HepG2 (cell line): ENCODE results near the gene RSRC2. TPM values are rescaled to one million over a fixed set of nuclear protein-coding genes. Genes with fewer than 3 reads are reported as not detected.

Experiments
- ATAC-seq: fragments of 200-7000 bp; cut with Tn5 transposase; 3 replicates; pipeline ENCODE4 v1.9.1; 2020; ENCODE audit warnings: mild to moderate bottlenecking, moderate library complexity
- BruUV-seq: library from RNA; stranded (reverse); fragments of 400-500 nt; replicated peaks from 2 replicates; lab custom pipeline; 2021; lab: Mats Ljungman, UMichigan
- CTCF ChIA-PET: fragments of 300-600 bp; formaldehyde crosslinking; extraction: SDS; loops from one replicate; lab custom pipeline; 2021; ENCODE audit warnings: low total read pairs, inconsistent platforms, low intra/inter-chr PET ratio; lab: Yijun Ruan, JAX
- POLR2A ChIA-PET: fragments of 350-600 bp; sonication (Branson Sonifier 250); formaldehyde crosslinking; loops from one replicate; lab custom pipeline; 2020; ENCODE audit warnings: antibody characterized with exemption, inconsistent platforms; lab: Yijun Ruan, JAX
- DNase-seq: peaks from one replicate; pipeline ENCODE4 v3.0.0-alpha.2; 2015; ENCODE audit warnings: low spot score
- FAIRE-seq: peaks from 3 replicates; lab custom pipeline; 2011; peaks lifted over from hg19 to GRCh38; lab: Jason Lieb, UNC
- H2AFZ ChIP-seq: one replicate; pipeline ENCODE4 v1.6.1; 2011; ENCODE audit warnings: low read length, inconsistent platforms
- H3K27ac ChIP-seq: fragments of 300-600 bp; 3 replicates; pipeline ENCODE4 v1.8.0; 2011; ENCODE audit warnings: mixed run types, mild to moderate bottlenecking, mixed read lengths, low read length, inconsistent platforms; ENCODE audit not compliant: insufficient read depth; ENCODE audit errors: extremely low read length
- H3K27me3 ChIP-seq, 2 experiments: fragments of 200-600 bp in 1 of 2; 2 replicates in 1 of 2; 3 replicates in 1 of 2; pipeline versions ENCODE4 v1.6.0 to v1.8.0; 2011; ENCODE audit warnings: low read length in 2 of 2, mild to moderate bottlenecking in 2 of 2, moderate library complexity in 2 of 2, inconsistent platforms in 1 of 2; ENCODE audit not compliant: insufficient read depth in 2 of 2, control insufficient read depth in 1 of 2
- H3K36me3 ChIP-seq, 2 experiments: fragments of 200-600 bp in 1 of 2; replicated peaks in 1 of 2; 2 replicates in 1 of 2; 3 replicates in 1 of 2; pipeline versions ENCODE4 v1.5.1 to v1.8.0; 2011; ENCODE audit warnings: low read length in 2 of 2, inconsistent platforms in 1 of 2; ENCODE audit not compliant: insufficient read depth in 2 of 2, control insufficient read depth in 1 of 2
- H3K4me1 ChIP-seq: 2 replicates; pipeline ENCODE4 v1.5.1; 2012; ENCODE audit warnings: low read length, inconsistent platforms; ENCODE audit not compliant: insufficient read depth
- H3K4me2 ChIP-seq: 2 replicates; pipeline ENCODE4 v1.6.0; 2011; ENCODE audit warnings: low read depth, low read length, inconsistent platforms
- H3K4me3 ChIP-seq, 3 experiments: fragments of 200-600 bp in 1 of 3; sonication (generic), shearing (Covaris generic) in 1 of 3; replicated peaks in 1 of 3; 2 replicates each; pipeline ENCODE4 v1.5.1; 2011 to 2016; ENCODE audit warnings: low read length in 3 of 3, inconsistent platforms in 2 of 3, low read depth in 2 of 3, mild to moderate bottlenecking in 2 of 3, control low read depth in 1 of 3, mixed read lengths in 1 of 3; ENCODE audit not compliant: insufficient read depth in 1 of 3
- H3K79me2 ChIP-seq: one replicate; pipeline ENCODE4 v1.6.1; 2011; ENCODE audit warnings: low read length, inconsistent platforms; ENCODE audit not compliant: insufficient read depth
- H3K9ac ChIP-seq: 2 replicates; pipeline ENCODE4 v1.6.0; 2011; ENCODE audit warnings: mild to moderate bottlenecking, low read depth, low read length, inconsistent platforms; ENCODE audit not compliant: insufficient read depth
- H3K9me3 ChIP-seq: 2 replicates; pipeline ENCODE4 v1.5.1; 2012; ENCODE audit warnings: mild to moderate bottlenecking, low read length
- H4K20me1 ChIP-seq: 2 replicates; pipeline ENCODE4 v1.6.0; 2011; ENCODE audit warnings: inconsistent platforms, mild to moderate bottlenecking, low read length, moderate library complexity; ENCODE audit not compliant: insufficient read depth
- KLF9 ChIP-seq: IDR thresholded peaks from 2 replicates; pipeline ENCODE4 v1.6.1; 2016; ENCODE audit warnings: low read depth
- SP1 ChIP-seq, 2 experiments: fragments of 450-650 bp in 1 of 2; sonication (generic) in 1 of 2; formaldehyde crosslinking in 1 of 2; IDR thresholded peaks; 2 replicates each; pipeline versions ENCODE4 v1.4.0 to v1.6.1; 2016 to 2020; ENCODE audit warnings: missing genetic modification reagents in 1 of 2
- ZEB1 ChIP-seq: IDR thresholded peaks from 2 replicates; pipeline ENCODE4 v1.6.1; 2012; ENCODE audit warnings: mild to moderate bottlenecking, low read depth, inconsistent platforms; ENCODE audit not compliant: insufficient replicate concordance
- ZNF558 ChIP-seq: sonication (generic); formaldehyde crosslinking; IDR thresholded peaks from 2 replicates; pipeline ENCODE4 v1.9.0; 2022; ENCODE audit warnings: mild to moderate bottlenecking, missing genetic modification reagents, borderline replicate concordance
- ZNF770 ChIP-seq: sonication (generic); formaldehyde crosslinking; IDR thresholded peaks from 2 replicates; pipeline ENCODE4 v1.5.0; 2020; ENCODE audit warnings: mild to moderate bottlenecking, missing genetic modification reagents
- WGBS: methylation state at CpG from one replicate; pipeline ENCODE4 v1.1.6; 2017; ENCODE audit warnings: low lambda C conversion rate; 5-methylcytosine and 5-hydroxymethylcytosine counted together
- in situ Hi-C: cut with HindIII; loops from 2 replicates; pipeline ENCODE4 v1.10.0; 2017; ENCODE audit warnings: low pct_unique_long_range_greater_than_20kb; ENCODE audit not compliant: extremely low pct_ligation_motif_present
- intact Hi-C: fragments of 100-400 bp; cut with micrococcal nuclease; formaldehyde crosslinking; loops from one replicate; pipeline ENCODE4 v1.10.0; 2022; ENCODE audit not compliant: unreplicated experiment
- polyA plus RNA-seq, 8 experiments: library from polyadenylated mRNA; depleted of rRNA in 3 of 8; stranded (reverse) in 7 of 8; unstranded in 1 of 8; fragments of >200 nt; fragmentation: Illumina TruSeq in 4 of 8; extraction: Trizol in 4 of 8; gene quantifications; 2 replicates each; pipeline versions ENCODE4 v1.2.1 to v1.2.3, GENCODE V29; 2011 to 2016; ENCODE audit warnings: low read depth in 4 of 8, missing spikeins in 1 of 8, mixed read lengths in 1 of 8; ENCODE audit not compliant: insufficient read depth in 1 of 8
- total RNA-seq, 5 experiments: library from RNA; depleted of rRNA; stranded (reverse); fragments of >200 nt; fragmentation: Illumina TruSeq; extraction: Trizol; gene quantifications; 2 replicates each; pipeline ENCODE4 v1.2.3, GENCODE V29; 2016; ENCODE audit warnings: low read depth in 1 of 5
- TF ChIP-seq, protein P1 (sequence below): sonication (generic); formaldehyde crosslinking; IDR thresholded peaks from 2 replicates; pipeline ENCODE4 v1.5.0; 2020; ENCODE audit warnings: mild to moderate bottlenecking, missing genetic modification reagents

RSRC2 gene
- total and polyA plus RNA-seq, 2 of the 13 experiments (the other 11 are each of a cell fraction or from before 2014, with no cell fraction given), result 31.4 to 77.8 TPM

GRCh38 chr12:122508163-122508562 lies 18.6 kb downstream of the RSRC2 start:
- no peak overlapping the region for H3K9ac ChIP-seq
- ChIA-PET POLR2A (no interaction called here), CTCF (no interaction called here)
- peaks cover 23 to 81% of the 10 kb centered on the region in 2 experiments for H3K36me3 ChIP-seq
- DNase-seq (no peak), FAIRE-seq (no peak), ATAC-seq (no peak)
- H4K20me1 ChIP-seq, result peaks cover 17% of the 10 kb centered on the region; the same call in 1 of the 2 replicates
- no peak overlapping the region for H3K4me3 ChIP-seq
- BruUV-seq, result no TSS peak
- H2AFZ ChIP-seq, result no peak overlapping the region
- H3K27ac ChIP-seq, result no peak overlapping the region
- no peaks in the 10 kb centered on the region for H3K4me1 ChIP-seq
- TF ChIP-seq SP1 (IDR thresholded peaks at IDR 0.05) (no peak), SP1 (CRISPR knock-in tag; IDR thresholded peaks at IDR 0.05) (no peak), ZEB1 (no peak), KLF9 (CRISPR knock-in tag) (no peak), ZNF770 (no peak), ZNF558 (CRISPR knock-in tag) (no peak)
- TF ChIP-seq, protein P1, sequence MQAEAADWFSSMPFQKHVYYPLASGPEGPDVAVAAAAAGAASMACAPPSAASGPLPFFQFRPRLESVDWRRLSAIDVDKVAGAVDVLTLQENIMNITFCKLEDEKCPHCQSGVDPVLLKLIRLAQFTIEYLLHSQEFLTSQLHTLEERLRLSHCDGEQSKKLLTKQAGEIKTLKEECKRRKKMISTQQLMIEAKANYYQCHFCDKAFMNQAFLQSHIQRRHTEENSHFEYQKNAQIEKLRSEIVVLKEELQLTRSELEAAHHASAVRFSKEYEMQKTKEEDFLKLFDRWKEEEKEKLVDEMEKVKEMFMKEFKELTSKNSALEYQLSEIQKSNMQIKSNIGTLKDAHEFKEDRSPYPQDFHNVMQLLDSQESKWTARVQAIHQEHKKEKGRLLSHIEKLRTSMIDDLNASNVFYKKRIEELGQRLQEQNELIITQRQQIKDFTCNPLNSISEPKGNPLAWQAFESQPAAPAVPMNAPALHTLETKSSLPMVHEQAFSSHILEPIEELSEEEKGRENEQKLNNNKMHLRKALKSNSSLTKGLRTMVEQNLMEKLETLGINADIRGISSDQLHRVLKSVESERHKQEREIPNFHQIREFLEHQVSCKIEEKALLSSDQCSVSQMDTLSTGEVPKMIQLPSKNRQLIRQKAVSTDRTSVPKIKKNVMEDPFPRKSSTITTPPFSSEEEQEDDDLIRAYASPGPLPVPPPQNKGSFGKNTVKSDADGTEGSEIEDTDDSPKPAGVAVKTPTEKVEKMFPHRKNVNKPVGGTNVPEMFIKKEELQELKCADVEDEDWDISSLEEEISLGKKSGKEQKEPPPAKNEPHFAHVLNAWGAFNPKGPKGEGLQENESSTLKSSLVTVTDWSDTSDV, result no peak
- no peaks in the 10 kb centered on the region for H3K27me3 ChIP-seq
- WGBS, result 90% methylated on average over 5 of the region's 5 CpGs
- H3K79me2 ChIP-seq, result peaks cover 6% of the 10 kb centered on the region
- in situ Hi-C loops (no loop called here), intact Hi-C loops (no loop called here)
- H3K9me3 ChIP-seq, result no peaks in the 10 kb centered on the region
- H3K4me2 ChIP-seq, result no peak overlapping the region
